HPDE6-E6E7 (cell line): Measurements from ENCODE around the gene ZNF618.

Experiments used
- DNase-seq: peaks from one replicate; pipeline ENCODE4 v3.0.0; 2011; ENCODE audit warnings: missing footprints; ENCODE audit errors: extremely low spot score

ZNF618 gene

GRCh38 chr9:113911850-113912557, 35.9 kb downstream of the ZNF618 start:
- no peak for DNase-seq

- no peak for DNase-seq
These were observed 36.7 kb downstream of the ZNF618 start for GRCh38 chr9:113912816-113913215.

DNA sequence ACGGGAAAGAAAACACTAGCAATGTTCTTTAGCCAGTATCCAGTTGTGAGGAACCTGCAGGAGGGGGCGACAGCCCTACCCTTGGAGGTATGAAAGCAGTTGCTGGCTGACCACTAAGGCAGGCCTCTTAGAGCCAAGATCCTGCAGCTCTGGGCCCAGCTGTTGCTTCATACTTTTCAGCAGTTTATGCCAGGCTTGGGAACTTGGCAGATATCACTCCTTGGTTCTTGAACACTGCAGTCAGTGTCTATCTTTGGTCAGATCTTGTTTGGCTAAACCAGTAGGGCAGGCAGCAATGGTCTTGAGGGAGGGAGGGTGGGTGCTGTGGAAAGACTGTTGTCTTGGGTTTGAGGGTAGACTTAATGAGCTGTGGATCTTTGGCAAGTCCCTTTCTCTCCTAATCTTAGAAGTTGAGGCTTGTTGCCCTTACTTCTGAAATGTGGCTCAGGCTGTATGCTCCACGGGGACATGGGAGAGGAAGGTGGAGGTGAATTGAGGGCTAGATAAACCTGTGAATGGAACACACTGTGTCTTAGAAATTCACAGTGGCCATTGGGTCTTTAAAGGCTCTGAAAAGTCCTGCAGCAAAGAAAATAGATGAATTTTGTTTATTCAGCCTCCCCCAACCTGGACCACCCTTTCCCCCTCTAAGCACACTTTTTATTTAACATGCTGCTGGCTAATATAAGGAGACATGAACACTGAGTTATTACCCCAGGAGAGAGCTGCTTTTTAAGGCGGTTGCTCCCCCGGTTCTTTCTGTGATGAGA, 37.5 kb downstream of the ZNF618 start:
- no peak for DNase-seq

GRCh38 chr9:113914517-113914916, 38.4 kb downstream of the ZNF618 start:
- DNase-seq, result no peak

- DNase-seq, result no peak
These were observed 39.8 kb downstream of the ZNF618 start for GRCh38 chr9:113915817-113916434.

DNA sequence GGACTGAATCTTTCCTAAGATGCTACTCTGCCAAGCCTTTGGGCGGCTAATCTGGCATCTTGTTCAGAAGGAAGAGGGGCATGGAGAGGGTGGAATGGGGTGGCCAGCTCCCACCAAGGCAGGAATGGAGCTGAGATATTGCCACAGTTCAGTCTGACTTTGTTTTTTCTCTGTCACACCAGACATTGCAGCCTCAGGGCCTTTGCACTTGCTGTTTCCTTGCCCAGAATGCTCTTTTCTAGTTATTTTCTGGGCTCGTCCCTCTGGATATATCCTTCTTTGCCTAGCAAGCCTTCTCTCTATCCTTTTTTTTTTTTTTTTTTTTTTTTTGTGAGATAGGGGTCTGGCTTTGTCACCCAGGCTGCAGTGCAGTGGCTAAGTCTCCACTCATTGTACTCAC, 40.8 kb downstream of the ZNF618 start:
- no peak for DNase-seq

GRCh38 chr9:113918697-113919350, 42.7 kb downstream of the ZNF618 start:
- DNase-seq, result no peak

- no peak for DNase-seq
These were observed 43.3 kb downstream of the ZNF618 start for GRCh38 chr9:113919382-113919781.

DNA sequence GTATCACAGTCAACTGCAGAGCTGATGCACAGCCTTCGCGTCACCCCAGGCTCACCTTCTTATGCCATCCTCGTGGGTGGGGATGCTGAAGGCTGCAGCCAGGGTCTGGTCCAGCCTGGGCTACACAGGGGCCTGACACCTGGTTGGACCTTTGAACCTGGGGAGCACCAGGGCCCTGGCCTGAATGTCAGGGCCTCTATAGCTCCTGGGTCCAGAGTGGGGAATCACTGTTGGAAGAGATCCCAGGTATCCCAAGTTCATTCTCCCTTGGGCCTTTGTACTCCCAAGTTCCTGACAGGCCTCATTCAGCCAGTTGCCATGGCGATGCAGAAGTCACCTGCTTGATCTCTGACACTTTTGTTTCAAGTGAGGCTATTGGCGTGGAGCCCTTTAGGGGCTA, 43.8 kb downstream of the ZNF618 start:
- no peak for DNase-seq

DNA sequence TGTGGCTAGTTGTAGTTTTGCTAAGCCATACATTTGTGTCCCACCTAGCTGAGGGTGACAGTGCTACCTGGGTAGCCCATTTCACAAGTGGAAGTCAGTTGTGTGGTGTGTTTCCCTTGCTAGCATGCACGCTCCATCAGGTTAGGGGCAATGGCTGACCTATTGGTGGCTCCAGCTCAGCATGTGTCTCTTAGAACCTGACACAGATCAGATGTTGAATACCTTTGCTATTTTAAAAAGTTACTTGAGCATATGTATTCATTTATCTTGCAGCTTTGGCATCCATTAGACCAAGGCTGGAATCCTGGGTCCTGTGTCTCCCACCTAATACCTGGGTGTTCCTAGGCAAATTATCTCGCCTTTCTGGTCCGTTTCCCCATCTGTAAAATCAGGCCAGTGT, 44.8 kb downstream of the ZNF618 start:
- no peak for DNase-seq

GRCh38 chr9:113921396-113921925, 45.4 kb downstream of the ZNF618 start:
- no peak for DNase-seq

DNA sequence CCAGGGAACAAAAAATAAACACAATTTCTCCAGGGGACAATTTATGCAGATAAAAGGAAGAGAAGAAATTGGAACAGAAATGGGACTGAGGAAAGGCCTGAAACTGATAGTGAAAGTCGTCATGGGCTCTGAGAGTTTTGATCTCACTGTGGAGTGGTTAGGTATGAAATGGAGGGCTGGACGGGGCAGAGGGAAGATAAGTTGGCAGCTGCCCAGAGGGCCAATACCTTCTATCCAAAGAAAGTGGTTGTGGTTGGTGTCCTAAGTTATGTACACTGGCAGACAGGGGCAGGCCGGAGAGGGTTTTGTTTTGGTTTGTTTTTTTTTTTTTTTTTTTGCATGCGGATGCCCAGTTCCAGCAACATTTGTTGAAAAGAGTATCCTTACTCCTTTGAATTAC, 46.1 kb downstream of the ZNF618 start:
- DNase-seq, result no peak

DNA sequence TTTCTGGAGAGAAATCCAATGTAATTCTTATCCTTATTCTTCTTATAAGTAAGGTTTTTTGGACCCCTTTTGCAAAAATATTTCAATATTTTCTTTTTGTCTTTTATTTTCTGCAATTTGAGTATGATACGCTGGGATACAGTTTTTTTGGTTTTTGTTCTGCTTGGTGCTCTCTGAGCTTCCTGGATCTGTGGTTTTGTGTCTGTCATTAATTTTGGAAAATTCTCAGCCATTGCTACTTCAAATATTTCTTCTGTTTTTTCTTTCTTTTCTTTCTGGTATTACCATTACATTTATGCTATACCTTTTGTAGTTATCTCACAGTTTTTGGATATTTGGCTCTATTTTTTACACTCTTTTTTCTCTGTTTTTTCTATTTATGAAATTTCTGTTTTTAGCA, 50.1 kb downstream of the ZNF618 start:
- DNase-seq, result no peak

DNA sequence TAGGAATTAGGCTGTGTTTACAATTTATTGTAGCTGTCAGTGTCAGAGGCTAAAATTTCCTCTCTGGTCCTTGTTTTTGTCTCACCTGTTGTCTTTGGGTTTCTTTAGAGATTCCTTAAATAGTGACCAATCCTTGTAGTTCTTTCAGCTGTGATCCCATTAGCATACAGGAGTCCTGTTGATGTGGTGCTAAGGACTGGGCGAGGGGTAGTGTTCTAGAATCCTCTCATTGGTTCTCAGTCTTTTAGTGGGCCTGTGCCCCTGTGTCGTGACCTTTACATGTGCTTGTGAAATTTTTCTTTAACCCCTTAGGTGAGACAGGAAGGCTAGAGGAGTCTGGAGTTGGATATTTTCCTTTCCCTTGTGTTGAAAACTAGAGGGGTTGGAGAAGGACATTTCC, 51.2 kb downstream of the ZNF618 start:
- no peak for DNase-seq

GRCh38 chr9:113928269-113928668, 52.2 kb downstream of the ZNF618 start:
- DNase-seq, result no peak

DNA sequence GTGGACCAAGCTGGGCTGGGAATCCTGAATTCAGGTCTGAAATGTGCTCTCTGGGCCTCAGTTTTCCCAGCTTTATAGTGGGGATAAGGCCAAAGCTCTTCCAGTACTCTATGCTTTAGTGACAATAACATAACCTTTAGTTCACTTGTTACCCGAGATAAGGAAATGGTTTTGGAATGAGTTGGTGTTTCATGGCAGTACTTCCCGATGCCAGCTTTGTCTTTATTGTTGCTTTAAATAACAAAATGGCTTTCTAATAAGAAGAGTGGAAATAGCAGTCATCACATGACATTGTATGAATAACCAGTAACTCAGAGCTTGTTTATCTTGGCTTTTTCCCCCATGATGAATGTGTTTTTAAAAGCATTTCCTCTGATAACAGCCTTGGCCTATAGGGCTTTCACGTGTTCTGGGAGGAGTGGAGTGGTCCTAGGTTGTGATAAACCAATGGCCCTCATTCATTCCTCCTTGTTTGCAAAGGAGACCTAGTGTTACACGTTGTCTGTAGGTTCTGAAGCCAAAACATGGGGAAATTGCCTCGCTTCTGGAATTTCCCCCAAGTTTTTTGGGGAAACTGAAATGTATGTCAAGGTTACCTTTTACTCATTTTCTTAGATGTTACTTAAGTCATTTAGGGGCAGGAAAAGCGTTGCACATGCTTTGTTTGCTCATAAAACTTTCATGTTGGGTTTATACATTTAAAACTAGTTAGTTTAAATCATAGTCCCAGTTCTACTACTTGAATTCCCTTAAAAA, 53.7 kb downstream of the ZNF618 start:
- DNase-seq, result no peak

DNA sequence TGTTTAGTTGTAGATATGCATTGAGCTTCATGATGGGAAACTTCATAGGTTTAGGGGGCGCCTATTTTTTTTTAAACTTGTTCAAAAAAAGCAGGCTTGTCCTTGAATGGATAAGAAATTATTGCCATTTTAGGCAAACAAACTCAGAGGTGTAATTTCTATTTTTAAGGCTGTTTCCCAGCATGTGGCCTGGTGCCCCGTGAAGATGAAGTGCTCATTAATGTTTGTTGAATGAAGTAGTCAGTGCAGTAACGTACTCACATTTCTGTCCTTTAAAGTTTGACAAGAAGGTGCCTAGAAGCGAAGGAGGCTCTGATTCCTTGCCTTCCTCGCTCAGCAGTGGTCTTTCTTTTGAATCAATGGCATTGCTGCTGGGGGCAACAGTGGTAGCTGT, 54.3 kb downstream of the ZNF618 start:
- no peak for DNase-seq

DNA sequence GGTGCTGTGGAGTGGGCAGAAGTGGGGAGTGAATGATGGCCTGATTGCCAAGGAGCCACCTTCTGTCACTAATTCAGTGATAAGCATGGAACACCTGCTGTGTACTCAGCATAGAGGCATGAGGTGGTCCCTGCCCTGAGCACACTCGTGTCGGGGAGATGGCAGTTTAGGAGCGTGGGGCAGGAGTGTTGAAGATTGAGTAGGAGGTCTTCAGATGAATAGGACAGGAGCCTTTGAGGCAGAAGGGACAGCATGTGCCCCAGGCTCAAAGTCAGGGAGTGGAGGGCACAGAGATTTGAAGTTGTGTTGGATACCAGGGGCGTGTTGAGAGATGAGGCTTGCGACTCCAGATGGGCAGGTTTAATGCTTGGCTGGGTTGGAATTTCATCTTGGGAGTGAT, 55.0 kb downstream of the ZNF618 start:
- no peak for DNase-seq

- DNase-seq, result no peak
These were observed 55.7 kb downstream of the ZNF618 start for GRCh38 chr9:113931777-113932176.

DNA sequence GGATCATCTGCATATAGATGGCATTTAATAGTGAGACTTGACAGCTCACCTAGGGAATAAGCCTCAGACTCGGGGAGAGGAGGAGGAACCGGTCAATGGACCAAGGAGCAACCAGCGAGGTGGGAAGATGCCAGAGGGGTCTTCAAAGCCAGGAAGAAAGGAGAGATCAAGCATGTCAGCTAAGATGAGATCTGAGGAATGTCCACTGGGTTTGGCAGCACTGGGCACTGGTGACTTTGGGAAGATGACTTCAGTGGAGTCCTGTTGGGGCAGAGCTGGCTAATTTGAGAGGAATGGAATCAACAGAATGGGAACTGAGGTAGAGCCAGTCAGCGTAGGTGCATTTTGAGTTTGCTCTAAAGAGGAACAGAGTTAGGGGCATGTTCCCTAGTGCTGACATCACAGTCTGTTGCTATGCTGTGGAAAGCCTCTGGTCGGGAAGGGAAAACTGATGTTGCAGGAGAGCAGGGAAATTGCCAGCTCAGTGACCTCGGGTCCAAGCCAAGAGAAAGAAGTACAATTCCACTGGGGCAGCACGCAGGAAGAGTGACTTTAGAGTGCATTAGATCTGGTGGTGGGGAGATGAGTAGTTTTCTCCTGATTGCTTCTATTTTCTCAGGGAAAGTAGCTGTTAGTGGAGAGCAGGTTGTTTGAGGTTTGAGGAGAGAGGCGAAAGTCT, 56.9 kb downstream of the ZNF618 start:
- no peak for DNase-seq

- DNase-seq, result no peak
These were observed 57.6 kb downstream of the ZNF618 start for GRCh38 chr9:113933671-113934070.
